RWPE1 (cell line): ENCODE data around the gene ULK3.

Source experiments
- CTCF ChIA-PET: fragments of 350-600 bp; sonication (Branson Sonifier 250); formaldehyde crosslinking; extraction: SDS; loops from one replicate; lab custom pipeline; 2021; lab: Yijun Ruan, JAX
- POLR2A ChIA-PET: fragments of 400-600 bp; formaldehyde crosslinking; extraction: SDS; loops from one replicate; lab custom pipeline; 2020; ENCODE audit warnings: antibody characterized with exemption; ENCODE audit not compliant: low non-redundant PET; lab: Yijun Ruan, JAX
- DNase-seq: peaks from one replicate; pipeline ENCODE4 v3.0.0; 2012; ENCODE audit warnings: low spot score
- H3K27ac ChIP-seq: fragments of 450-650 bp; 2 replicates; pipeline ENCODE4 v1.5.1; 2017
- CTCF ChIP-seq: fragments of 450-650 bp; conservative IDR thresholded peaks from 2 replicates; pipeline ENCODE4 v1.5.1; 2017; ENCODE audit warnings: low read depth, mild to moderate bottlenecking

Gene ULK3

DNA sequence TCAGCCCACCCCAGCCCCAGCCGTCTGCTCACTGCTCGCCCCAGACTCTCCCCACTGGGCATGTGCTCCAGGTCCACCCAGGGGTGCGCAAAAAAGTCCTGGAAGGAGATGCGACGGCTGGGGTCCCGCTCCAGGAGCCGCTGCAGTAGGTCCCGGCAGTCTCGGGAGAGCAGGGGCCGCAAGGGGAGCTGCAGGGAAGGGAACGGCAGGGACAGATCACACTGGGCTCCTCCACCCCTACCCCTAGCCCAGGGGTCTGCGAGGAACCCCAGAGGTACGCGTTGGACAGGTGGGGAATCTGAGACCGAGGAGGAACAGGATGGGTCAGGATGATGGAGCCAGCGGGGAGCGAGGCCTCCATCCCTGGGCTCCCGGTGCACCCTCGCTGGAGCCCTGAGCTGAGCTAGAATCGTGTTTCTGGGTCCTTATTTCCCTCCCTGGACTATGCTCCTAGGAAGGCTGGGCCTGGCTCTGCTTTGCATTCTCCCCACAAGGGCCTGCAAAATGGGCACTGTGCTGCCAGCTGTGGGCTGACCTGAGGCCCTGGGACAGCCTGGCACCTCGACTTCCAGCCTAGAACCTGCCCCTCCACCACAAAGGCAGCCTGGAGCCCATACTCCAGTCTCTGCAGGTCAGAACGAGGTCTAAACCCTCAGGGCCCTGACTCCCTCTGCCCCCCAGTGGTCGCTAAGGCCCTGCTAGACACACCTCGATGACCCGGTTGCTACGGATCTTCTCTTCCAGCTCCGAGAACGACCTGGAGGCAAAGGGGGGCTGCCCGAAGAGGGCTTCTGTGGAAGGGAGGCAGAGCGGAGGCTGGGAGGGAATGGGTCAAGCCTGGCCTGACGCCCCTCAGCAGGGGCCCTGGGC, 3.2 kb downstream of the ULK3 start:
- H3K27ac ChIP-seq = peak overlapping the region; percentile 81
- no peak for DNase-seq
- no peak for TF ChIP-seq CTCF
- ChIA-PET CTCF (no interaction called here), POLR2A (interaction anchor here (0.6 kb wide), 1 partner anchor 65 kb away, joined by 3 read pairs; no protein-coding TSS in a partner anchor)

DNA sequence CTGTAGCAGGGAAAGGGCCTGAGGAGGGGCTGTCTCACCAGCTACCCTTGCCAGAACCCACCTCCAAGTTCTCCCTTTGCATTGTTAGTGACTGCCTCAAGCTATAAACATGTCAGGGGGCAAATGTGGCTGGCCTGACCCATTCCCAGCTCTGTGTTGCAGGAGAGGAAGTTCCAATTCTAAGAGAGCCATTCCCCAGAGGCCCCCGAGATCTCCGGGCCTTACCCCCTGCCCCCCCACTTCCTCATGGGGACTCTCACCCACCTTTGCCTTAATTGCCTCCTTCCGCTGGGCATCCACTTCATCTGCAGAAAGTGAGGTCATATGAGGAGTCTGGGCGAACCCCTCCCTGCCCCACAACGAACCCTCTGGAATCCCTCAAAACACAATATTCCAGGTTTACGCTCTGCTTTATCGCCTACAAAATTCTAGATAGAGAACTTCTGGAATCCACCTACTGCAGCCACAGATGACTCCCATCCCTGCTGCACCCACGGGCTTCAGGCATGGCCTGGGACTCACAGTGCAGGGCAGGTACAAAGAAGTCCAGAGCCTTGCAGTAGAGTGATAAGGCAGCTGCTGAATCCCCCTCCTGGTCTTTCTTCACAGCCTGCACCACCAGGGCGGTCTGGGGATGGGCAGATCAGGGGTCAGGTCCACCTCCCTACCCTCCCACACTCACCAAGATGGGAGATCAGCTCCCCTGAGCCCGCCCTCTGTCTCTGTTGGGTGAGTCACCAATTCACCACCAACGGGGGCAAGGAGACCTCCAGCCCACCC, 4.0 kb downstream of the ULK3 start:
- DNase-seq = no peak
- H3K27ac ChIP-seq = peak overlapping the region; percentile 9; the same call in 1 of the 2 replicates
- ChIA-PET CTCF (no interaction called here), POLR2A (no interaction called here)
- TF ChIP-seq CTCF = no peak

DNA sequence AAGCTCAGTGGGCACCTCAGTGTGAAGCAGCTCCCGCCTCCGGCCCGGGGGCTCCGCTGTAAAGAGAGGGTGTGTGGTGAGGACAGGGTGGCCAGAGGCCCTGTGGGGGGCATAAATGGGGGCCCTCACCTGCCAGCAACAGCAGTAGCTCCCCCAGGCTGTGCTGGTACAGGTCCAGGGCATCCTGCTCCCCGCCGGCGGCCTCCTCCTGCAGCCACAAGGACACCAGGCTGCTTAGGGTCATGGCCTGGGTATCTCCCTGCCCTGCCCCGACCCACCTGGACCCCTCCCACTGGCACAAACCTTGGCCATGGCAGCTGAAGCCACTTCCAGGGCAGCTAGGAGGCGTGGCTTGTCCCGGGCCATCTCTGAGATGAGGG, 4.8 kb downstream of the ULK3 start:
- DNase-seq = no peak
- POLR2A ChIA-PET = no interaction called here
- no peak for TF ChIP-seq CTCF
- H3K27ac ChIP-seq = no peak overlapping the region; the same call in 1 of the 2 replicates
- CTCF ChIA-PET = interaction anchor here (0.7 kb wide), 1 partner anchor 63 kb away, joined by 5 read pairs; no protein-coding TSS in a partner anchor

- ChIA-PET POLR2A (no interaction called here), CTCF (interaction anchor here (0.6 to 1.0 kb wide), 5 partner anchors 24 to 74 kb away, joined by 3 to 5 read pairs (median 3); no protein-coding TSS in a partner anchor)
- TF ChIP-seq CTCF = no peak
- no peak overlapping the region for H3K27ac ChIP-seq
- no peak for DNase-seq
Measured at GRCh38 chr15:74837482-74838136, 5.3 kb downstream of the ULK3 start.

GRCh38 chr15:74836846-74837245, 6.1 kb downstream of the ULK3 start:
- no peak for TF ChIP-seq CTCF
- CTCF ChIA-PET = interaction anchor here (0.6 to 1.6 kb wide), 4 partner anchors 23 to 74 kb away, joined by 3 to 6 read pairs (median 3); no protein-coding TSS in a partner anchor

More at GRCh38 chr15:74836846-74837245, 6.1 kb downstream of the ULK3 start:
- POLR2A ChIA-PET = interaction anchor here (0.5 kb wide), 1 partner anchor 26 kb away, joined by 3 read pairs; no protein-coding TSS in a partner anchor
- no peak overlapping the region for H3K27ac ChIP-seq
- no peak for DNase-seq
